GM18909 (cell line): ENCODE measurements around the gene KCNA2.

ENCODE experiments used
- ATAC-seq: cut with Tn5 transposase; IDR thresholded peaks from one replicate; pipeline ENCODE4 v1.9.1; 2021; ENCODE audit warnings: mild to moderate bottlenecking; ENCODE audit not compliant: unreplicated experiment, poor library complexity

Gene KCNA2

DNA sequence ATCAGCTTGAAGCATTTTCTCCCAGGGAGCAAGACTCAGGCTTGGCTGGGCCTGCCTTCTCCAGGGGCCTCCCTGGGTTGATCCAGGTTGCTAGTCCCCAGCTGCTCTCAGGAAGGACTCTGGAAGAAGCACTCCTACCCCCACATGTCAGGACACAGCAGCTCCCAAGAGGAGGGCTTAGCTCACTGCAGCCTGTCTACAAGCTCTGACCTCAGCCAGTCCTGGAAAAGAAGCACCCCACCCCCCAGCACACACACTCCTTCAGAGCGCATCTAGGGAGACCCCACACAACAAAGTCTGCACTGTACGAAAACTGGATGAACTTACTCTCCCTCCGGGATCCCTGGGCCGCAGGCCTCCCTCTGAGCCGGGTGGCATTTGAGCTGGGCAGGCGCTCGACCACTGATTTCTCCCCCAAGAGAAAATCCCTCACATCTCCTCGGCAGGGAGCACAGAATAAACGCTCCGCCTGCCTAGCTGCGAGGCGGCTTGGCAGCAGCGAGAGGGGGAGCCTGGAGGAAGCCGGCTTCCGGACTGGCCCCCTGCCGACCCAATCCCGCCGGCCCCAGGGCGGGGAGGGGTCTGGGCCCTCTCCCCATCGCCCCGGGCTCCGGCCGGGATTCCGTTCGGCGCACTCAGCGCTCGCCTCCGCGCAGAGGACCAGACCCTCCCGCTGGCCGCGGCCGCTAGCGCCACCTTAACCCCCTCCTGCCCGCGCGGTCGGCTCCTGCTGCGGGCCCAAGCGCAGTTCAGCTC is at the start of gene KCNA2:
KCNA2 (minus strand) TSS at position 458 of the 756 bp plus-strand sequence. CDS start 1,576 bp downstream, outside the sequence.
- no peak for ATAC-seq

DNA sequence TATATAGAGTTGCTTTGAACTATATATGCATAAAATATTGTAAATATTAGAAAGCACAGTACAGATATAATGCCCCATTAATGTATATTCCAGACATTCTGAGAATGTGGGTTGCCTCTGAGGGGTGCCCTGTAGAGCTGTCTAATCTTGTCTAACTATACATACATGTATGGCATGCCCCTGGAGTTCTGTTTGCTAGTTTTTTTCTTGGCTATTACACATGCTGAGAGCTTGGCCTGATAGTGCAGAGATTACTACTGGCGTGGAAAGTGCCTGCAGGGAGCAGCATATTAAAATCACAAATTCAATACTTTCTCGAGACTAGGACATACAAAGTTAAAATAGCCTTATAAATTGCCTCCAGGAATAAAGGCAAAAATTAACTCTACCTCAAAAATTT is 44.5 kb upstream of the KCNA2 start:
- no peak for ATAC-seq

GRCh38 chr1:110648417-110648816 is 42.3 kb upstream of the KCNA2 start:
- no peak for ATAC-seq

- ATAC-seq: no peak
Observed at GRCh38 chr1:110647254-110647891, 41.2 kb upstream of the KCNA2 start.

- no peak for ATAC-seq
Observed at GRCh38 chr1:110645821-110646735, 39.9 kb upstream of the KCNA2 start.

GRCh38 chr1:110645211-110645610 is 39.1 kb upstream of the KCNA2 start:
- no peak for ATAC-seq

- no peak for ATAC-seq
Observed at GRCh38 chr1:110643879-110644472, 37.8 kb upstream of the KCNA2 start.

GRCh38 chr1:110639724-110640386 is 33.7 kb upstream of the KCNA2 start:
- ATAC-seq: no peak

- ATAC-seq: no peak
Observed at GRCh38 chr1:110638556-110638955, 32.4 kb upstream of the KCNA2 start.

DNA sequence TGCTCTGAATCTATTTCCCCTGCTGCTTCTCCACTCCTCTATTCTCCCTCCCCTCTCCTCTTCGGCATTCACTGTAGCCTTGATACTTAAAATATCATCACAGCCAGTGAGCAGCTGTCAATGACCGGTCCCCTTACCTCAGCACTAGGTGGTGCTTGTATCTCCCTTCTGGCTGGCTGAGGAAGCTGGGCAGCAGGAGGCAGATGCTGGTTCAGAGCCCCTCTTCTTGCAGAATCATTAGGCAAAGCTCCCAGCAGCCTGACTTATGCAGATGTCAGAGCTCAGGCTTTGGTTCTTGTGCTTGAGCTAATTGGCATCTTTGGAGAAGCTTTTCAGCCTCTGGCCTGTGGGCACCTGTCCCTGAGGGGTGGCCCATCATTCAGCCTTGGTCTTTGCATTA is 31.9 kb upstream of the KCNA2 start:
- ATAC-seq: no peak

- ATAC-seq: no peak
Observed at GRCh38 chr1:110637475-110637874, 31.3 kb upstream of the KCNA2 start.

DNA sequence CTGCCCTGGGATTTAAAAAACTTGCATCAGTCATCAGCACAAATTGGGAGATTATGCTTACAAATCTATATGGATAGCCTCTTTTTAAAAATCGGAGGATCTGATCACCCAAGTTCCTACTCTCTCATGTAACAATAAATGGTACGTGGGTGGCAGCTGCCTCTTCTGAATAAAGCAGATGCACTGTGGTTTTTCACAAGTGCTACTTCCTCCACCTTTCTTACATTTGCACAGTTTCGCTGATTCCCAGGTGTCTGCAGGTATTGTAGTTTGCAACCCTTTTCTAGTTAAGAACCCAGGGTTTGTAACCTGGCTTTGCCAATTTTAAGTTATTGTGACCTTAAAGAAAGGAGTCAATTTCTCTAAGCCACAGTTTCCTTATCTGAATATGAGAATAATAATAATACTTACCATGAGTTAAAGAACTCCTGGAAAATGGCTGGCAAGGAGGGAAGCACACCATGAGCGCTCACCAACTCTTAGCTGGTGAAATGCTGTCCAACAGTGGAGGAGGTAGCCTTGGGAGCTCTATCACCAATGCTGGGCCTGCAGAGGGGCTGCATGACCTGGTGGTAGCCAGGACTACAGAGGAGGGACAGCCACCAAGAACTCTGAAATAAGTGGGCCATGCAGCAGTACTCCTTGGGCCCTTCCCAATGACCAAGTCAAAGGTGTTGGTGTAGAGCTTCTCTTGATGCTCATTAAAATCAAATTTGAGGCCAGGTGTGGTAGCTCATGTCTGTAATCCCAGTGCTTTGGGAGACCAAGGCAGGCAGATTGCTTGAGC is 30.2 kb upstream of the KCNA2 start:
- ATAC-seq: no peak

DNA sequence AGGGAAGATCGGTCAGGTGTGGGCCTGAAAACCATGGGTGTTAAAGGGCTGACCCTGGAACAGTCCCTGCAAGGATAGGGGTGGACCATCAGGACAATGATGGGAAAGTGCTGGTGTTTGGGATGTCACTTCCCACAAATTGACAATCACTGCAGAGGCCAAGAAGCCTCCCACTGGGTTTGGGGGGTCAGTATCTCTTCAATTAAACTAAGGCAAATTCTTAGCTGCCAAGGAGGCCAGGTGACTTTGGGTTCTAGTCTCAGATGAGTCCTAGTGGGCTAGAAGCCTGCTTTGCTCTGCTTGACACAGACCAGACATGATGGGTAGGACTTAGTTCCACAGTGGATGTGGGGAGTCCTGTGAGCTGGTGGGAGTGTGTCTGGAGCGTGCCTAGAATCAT is 29.3 kb upstream of the KCNA2 start:
- ATAC-seq: no peak

DNA sequence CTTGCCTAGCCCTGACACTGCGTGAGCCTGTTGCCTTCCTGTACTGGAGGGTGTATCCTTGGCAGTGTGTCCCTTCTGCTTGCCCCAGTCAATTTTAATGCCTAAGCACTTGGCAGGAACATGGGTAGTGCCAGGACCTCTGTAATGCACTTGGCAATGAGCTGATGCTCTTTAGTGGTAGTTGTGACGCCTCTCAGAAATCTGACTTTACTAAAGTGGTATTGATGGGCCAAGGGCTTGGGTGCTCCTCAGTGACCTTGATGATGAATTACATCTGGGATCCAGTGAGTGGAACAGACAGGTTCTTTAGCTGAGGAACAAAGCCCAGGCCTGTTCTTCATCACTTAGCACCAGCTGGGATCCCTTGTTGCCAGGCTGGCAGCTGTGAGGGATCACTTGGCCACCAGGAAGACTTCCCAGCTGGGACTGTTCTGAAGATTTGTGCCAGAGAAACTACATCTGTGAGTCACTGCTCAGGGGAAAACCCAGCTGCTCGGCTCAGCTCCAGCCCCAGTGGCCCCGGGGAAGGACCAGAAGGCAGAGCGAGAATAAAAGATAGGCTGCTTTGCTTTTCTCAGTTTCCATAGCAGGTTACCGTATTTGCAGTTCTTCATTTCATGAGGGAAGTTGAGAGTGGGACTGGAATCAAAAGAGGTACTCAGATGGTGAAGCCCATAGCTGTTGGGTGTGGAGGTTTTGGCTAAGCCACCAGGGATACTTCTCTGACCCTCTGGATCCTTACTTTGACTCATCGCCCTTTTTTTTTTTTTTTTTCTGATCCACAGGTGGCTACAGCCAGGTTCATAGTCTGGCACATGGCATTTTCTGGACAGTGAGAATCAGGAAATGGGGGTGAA is 28.5 kb upstream of the KCNA2 start:
- ATAC-seq: peak; percentile 65

- ATAC-seq: no peak
Observed at GRCh38 chr1:110634086-110634454, 27.9 kb upstream of the KCNA2 start.

DNA sequence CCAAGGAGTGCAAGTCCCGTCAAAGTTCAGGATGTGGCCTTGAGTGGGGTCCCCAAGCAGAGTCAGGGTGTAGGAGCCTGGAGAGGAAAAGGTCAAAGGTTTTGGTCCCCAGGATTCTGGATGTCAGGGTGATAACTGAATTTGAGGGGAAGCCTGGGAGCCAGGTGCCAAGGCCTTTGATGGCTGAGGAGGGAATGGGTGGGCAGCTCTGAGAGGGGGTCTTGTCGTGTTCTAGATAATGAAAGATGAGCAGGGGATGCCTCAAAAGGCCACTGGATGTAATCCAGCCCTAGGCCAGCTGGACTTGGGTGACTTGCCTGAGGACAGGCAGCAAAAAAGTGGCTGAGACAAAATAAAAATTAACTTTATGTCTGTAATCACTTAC is 27.5 kb upstream of the KCNA2 start:
- no peak for ATAC-seq

DNA sequence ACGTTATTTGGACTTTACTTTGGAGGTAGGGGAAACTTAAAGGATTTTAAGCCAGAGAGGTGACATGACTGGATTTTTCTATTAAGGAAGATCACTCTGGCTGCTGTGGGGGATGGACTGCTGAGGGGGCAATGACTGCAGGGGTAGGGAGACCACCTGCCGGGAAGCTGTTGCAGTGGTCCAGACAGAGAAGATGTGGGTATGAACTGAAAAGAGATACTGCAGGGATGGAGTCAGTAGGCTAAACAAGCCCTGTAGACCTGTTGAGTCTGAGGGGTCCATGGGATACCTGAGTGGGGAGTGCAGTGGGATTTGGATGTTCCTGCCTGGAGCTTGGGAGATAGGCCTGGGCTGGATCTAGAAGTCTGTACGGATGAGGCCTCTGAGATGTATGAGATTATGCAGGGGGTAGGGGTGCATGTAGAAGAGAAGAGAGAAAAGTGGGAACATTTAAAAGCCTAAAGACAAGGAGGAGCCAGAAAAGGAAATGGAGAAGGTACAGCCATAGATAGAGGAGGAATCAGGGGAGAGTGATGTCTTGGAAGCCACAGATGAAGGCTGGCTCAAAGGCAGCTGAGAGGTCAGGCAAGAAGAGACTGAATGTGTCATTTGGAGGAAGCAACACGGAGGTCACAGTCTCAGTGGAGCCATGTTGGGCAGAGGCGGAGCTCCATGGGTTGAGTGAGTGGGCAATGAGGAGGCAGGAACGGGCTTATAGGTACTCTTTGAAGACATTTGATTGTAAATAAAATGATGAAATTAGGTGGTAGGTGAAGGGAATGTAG is 25.9 kb upstream of the KCNA2 start:
- ATAC-seq: no peak
